WTC11 (cell line): ENCODE data around the gene CRAT. TPM values are rescaled to one million over a fixed set of nuclear protein-coding genes. Genes with fewer than 3 reads are reported as not detected.

Experiments used
- ATAC-seq: fragments of 200-7000 bp; cut with Tn5 transposase; 2 replicates; pipeline ENCODE4 v1.10.0; 2021; ENCODE audit warnings: mild to moderate bottlenecking, moderate library complexity
- CTCF ChIA-PET: fragments of 300-600 bp; sonication (Branson Sonifier 250); formaldehyde crosslinking; loops from one replicate; lab custom pipeline; 2021; ENCODE audit warnings: antibody characterized with exemption; lab: Charles Lee
- POLR2A ChIA-PET: fragments of 350-600 bp; sonication (Branson Sonifier 250); formaldehyde crosslinking; loops from one replicate; lab custom pipeline; 2021; ENCODE audit warnings: antibody characterized with exemption; lab: Charles Lee
- DNase-seq: peaks from one replicate; pipeline ENCODE4 v3.0.0; 2021; ENCODE audit warnings: low spot score
- H3K27ac Mint-ChIP-seq: 2 replicates; pipeline ENCODE4 v1.8.0; 2021; ENCODE audit warnings: mixed read lengths
- H3K27me3 Mint-ChIP-seq: 2 replicates; pipeline ENCODE4 v1.8.0; 2021; ENCODE audit warnings: low read depth, mild to moderate bottlenecking, moderate library complexity, mixed read lengths
- H3K36me3 Mint-ChIP-seq: 2 replicates; pipeline ENCODE4 v1.8.0; 2021; ENCODE audit warnings: mixed read lengths
- H3K4me1 Mint-ChIP-seq: 2 replicates; pipeline ENCODE4 v1.8.0; 2022; ENCODE audit warnings: mixed read lengths
- H3K4me3 Mint-ChIP-seq: 2 replicates; pipeline ENCODE4 v1.8.0; 2021; ENCODE audit warnings: mild to moderate bottlenecking, moderate library complexity, mixed read lengths
- H3K9me3 Mint-ChIP-seq: 2 replicates; pipeline ENCODE4 v1.8.0; 2021; ENCODE audit warnings: mixed read lengths
- ATF1 ChIP-seq: sonication (generic); formaldehyde crosslinking; IDR thresholded peaks from 2 replicates; pipeline ENCODE4 v1.8.1; 2023; ENCODE audit warnings: mild to moderate bottlenecking, moderate library complexity, missing genetic modification reagents
- CBFB ChIP-seq: sonication (generic); formaldehyde crosslinking; IDR thresholded peaks from 2 replicates; pipeline ENCODE4 v1.8.1; 2022; ENCODE audit warnings: mild to moderate bottlenecking, low read depth, missing genetic modification reagents
- CREB1 ChIP-seq: sonication (generic); formaldehyde crosslinking; IDR thresholded peaks from 2 replicates; pipeline ENCODE4 v1.8.0; 2023; ENCODE audit warnings: mild to moderate bottlenecking, missing genetic modification reagents
- CREM ChIP-seq: sonication (generic); formaldehyde crosslinking; IDR thresholded peaks from 2 replicates; pipeline ENCODE4 v1.8.1; 2022; ENCODE audit warnings: mild to moderate bottlenecking, missing genetic modification reagents, moderate library complexity
- EMX1 ChIP-seq: fragments of 250-450 bp; sonication (Bioruptor Pico); IDR thresholded peaks from 2 replicates; pipeline ENCODE4 v1.8.0; 2021; ENCODE audit warnings: mild to moderate bottlenecking
- FOXJ3 ChIP-seq: sonication (generic); formaldehyde crosslinking; IDR thresholded peaks from 2 replicates; pipeline ENCODE4 v1.9.0; 2021; ENCODE audit warnings: missing genetic modification reagents, mild to moderate bottlenecking, borderline replicate concordance
- FOXK1 ChIP-seq: sonication (generic); formaldehyde crosslinking; IDR thresholded peaks from 2 replicates; pipeline ENCODE4 v1.8.0; 2022; ENCODE audit warnings: mild to moderate bottlenecking, moderate library complexity, missing genetic modification reagents
- GTF2I ChIP-seq: fragments of 250-450 bp; sonication (Bioruptor Pico); conservative IDR thresholded peaks from 2 replicates; pipeline ENCODE4 v1.4.0; 2021; ENCODE audit warnings: mild to moderate bottlenecking
- MXD4 ChIP-seq: fragments of 250-450 bp; sonication (Bioruptor Pico); IDR thresholded peaks from 2 replicates; pipeline ENCODE4 v1.8.0; 2021; ENCODE audit warnings: mild to moderate bottlenecking, moderate library complexity, borderline replicate concordance
- NFE2L1 ChIP-seq: sonication (generic); formaldehyde crosslinking; IDR thresholded peaks from 2 replicates; pipeline ENCODE4 v1.8.1; 2023; ENCODE audit warnings: missing genetic modification reagents
- NR3C1 ChIP-seq: sonication (generic); formaldehyde crosslinking; conservative IDR thresholded peaks from 2 replicates; pipeline ENCODE4 v1.8.1; 2023; ENCODE audit warnings: low read depth, mild to moderate bottlenecking, missing genetic modification reagents
- RELA ChIP-seq: sonication (generic); formaldehyde crosslinking; IDR thresholded peaks from 2 replicates; pipeline ENCODE4 v1.8.1; 2022; ENCODE audit warnings: missing genetic modification reagents, mild to moderate bottlenecking, borderline replicate concordance
- SMAD4 ChIP-seq: sonication (generic); formaldehyde crosslinking; IDR thresholded peaks from 2 replicates; pipeline ENCODE4 v1.8.0; 2022; ENCODE audit warnings: mild to moderate bottlenecking, missing genetic modification reagents
- TEAD4 ChIP-seq: sonication (generic); formaldehyde crosslinking; IDR thresholded peaks from 2 replicates; pipeline ENCODE4 v1.8.0; 2022; ENCODE audit warnings: mild to moderate bottlenecking, missing genetic modification reagents
- ZBTB21 ChIP-seq: sonication (generic); formaldehyde crosslinking; IDR thresholded peaks from 2 replicates; pipeline ENCODE4 v1.8.1; 2023; ENCODE audit warnings: mild to moderate bottlenecking, missing genetic modification reagents, borderline replicate concordance
- ZNF396 ChIP-seq: fragments of 250-450 bp; sonication (Bioruptor Pico); IDR thresholded peaks from 2 replicates; pipeline ENCODE4 v1.8.0; 2021; ENCODE audit warnings: mild to moderate bottlenecking, moderate library complexity, borderline replicate concordance
- ZNF416 ChIP-seq: fragments of 250-450 bp; sonication (Bioruptor Pico); IDR thresholded peaks from 2 replicates; pipeline ENCODE4 v1.9.0; 2021; ENCODE audit warnings: mild to moderate bottlenecking, inconsistent platforms
- total RNA-seq: library from RNA; stranded (reverse); gene quantifications from 3 replicates; pipeline ENCODE4 v1.2.3, GENCODE V29; 2021
- TF ChIP-seq, protein P1 (sequence below): sonication (generic); formaldehyde crosslinking; IDR thresholded peaks from 2 replicates; pipeline ENCODE4 v1.8.0; 2023; ENCODE audit warnings: mild to moderate bottlenecking, missing genetic modification reagents
- TF ChIP-seq, protein P2 (sequence below): fragments of 200-600 bp; IDR thresholded peaks from 2 replicates; pipeline ENCODE4 v1.8.0; 2022; ENCODE audit warnings: antibody characterized with exemption
- TF ChIP-seq, protein P3 (sequence below): sonication (generic); formaldehyde crosslinking; IDR thresholded peaks from 2 replicates; pipeline ENCODE4 v1.8.0; 2023; ENCODE audit warnings: missing genetic modification reagents, mild to moderate bottlenecking, borderline replicate concordance

The CRAT gene
- total RNA-seq, 1 experiment from 2014 or later, result 17.2 TPM

DNA sequence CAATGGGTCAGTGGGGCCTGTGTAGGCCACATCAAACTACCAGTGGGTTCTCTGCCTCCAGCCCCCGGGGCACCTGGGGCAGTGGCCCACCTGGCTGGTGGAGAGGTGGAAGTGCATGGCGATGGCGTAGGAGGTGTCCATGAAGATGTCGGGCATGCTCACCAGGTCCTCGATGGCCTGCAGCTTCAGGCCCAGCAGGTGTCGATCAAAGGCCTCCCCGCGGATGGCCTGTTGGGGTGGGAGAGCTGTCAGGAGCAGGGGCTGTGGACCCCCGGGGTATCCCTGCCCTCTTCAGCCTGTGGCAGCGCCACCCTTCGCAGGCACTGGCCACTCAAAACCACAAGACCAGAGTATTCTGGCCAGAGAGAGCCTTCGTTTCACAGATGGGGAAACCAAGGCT, 14.7 kb downstream of the CRAT start:
- Mint-ChIP-seq H3K9me3 (no peaks in the 10 kb centered on the region), H3K36me3 (no peaks in the 10 kb centered on the region), H3K4me3 (no peak overlapping the region), H3K4me1 (peaks cover 3% of the 10 kb centered on the region; the same call in 1 of the 2 replicates), H3K27me3 (peaks cover 6% of the 10 kb centered on the region), H3K27ac (no peak overlapping the region)
- POLR2A ChIA-PET, result no interaction called here
- DNase-seq, result no peak
- CTCF ChIA-PET, result interaction anchor here (1.3 kb wide), 1 partner anchor 46 kb away, joined by 4 read pairs; no protein-coding TSS in a partner anchor
- no peak for TF ChIP-seq TEAD4 (CRISPR knock-in tag)
- TF ChIP-seq ZNF416 (CRISPR knock-in tag), result no peak
- TF ChIP-seq CREM (CRISPR knock-in tag), result no peak
- TF ChIP-seq ZNF396 (CRISPR knock-in tag), result no peak
- no peak for TF ChIP-seq MXD4 (CRISPR knock-in tag)
- no peak for TF ChIP-seq RELA (CRISPR knock-in tag)
- no peak for TF ChIP-seq GTF2I (CRISPR knock-in tag)
- TF ChIP-seq CBFB, result no peak
- no peak for TF ChIP-seq EMX1 (CRISPR knock-in tag)
- TF ChIP-seq NR3C1 (CRISPR knock-in tag), result no peak
- TF ChIP-seq ATF1, result no peak
- TF ChIP-seq, protein P1, sequence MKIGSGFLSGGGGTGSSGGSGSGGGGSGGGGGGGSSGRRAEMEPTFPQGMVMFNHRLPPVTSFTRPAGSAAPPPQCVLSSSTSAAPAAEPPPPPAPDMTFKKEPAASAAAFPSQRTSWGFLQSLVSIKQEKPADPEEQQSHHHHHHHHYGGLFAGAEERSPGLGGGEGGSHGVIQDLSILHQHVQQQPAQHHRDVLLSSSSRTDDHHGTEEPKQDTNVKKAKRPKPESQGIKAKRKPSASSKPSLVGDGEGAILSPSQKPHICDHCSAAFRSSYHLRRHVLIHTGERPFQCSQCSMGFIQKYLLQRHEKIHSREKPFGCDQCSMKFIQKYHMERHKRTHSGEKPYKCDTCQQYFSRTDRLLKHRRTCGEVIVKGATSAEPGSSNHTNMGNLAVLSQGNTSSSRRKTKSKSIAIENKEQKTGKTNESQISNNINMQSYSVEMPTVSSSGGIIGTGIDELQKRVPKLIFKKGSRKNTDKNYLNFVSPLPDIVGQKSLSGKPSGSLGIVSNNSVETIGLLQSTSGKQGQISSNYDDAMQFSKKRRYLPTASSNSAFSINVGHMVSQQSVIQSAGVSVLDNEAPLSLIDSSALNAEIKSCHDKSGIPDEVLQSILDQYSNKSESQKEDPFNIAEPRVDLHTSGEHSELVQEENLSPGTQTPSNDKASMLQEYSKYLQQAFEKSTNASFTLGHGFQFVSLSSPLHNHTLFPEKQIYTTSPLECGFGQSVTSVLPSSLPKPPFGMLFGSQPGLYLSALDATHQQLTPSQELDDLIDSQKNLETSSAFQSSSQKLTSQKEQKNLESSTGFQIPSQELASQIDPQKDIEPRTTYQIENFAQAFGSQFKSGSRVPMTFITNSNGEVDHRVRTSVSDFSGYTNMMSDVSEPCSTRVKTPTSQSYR, result no peak
- TF ChIP-seq FOXK1, result no peak
- TF ChIP-seq, protein P2, sequence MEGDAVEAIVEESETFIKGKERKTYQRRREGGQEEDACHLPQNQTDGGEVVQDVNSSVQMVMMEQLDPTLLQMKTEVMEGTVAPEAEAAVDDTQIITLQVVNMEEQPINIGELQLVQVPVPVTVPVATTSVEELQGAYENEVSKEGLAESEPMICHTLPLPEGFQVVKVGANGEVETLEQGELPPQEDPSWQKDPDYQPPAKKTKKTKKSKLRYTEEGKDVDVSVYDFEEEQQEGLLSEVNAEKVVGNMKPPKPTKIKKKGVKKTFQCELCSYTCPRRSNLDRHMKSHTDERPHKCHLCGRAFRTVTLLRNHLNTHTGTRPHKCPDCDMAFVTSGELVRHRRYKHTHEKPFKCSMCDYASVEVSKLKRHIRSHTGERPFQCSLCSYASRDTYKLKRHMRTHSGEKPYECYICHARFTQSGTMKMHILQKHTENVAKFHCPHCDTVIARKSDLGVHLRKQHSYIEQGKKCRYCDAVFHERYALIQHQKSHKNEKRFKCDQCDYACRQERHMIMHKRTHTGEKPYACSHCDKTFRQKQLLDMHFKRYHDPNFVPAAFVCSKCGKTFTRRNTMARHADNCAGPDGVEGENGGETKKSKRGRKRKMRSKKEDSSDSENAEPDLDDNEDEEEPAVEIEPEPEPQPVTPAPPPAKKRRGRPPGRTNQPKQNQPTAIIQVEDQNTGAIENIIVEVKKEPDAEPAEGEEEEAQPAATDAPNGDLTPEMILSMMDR, result no peak
- TF ChIP-seq NFE2L1 (CRISPR knock-in tag), result no peak
- TF ChIP-seq FOXJ3, result no peak
- no peak for TF ChIP-seq ZBTB21 (CRISPR knock-in tag)
- no peak for ATAC-seq

DNA sequence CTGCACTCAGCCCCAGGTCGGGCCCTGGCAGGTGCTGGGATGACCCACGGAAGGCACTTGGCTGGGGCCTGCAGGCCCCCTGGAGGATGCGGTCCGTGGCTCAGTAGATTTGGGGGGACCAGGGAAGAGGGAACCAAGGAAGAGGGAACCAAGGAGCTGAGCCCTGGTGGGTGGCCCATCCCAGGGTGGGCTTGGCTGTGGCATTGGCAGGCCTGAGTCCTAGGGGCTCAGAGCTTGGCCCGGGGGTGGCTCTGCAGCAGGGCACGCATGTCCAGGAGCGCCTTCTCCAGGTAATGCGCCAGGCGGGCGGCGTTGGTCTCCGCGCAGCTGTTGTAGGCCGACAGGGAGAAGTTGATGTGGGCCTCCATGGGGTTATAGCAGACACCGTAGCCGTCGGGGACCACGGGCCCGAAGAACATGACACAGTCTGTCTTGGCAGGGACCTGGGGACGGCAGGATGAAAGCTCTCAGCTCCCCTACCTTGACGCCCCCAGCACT, 15.4 kb downstream of the CRAT start:
- no peak overlapping the region for H3K27ac Mint-ChIP-seq
- H3K27me3 Mint-ChIP-seq, result no peaks in the 10 kb centered on the region
- CTCF ChIA-PET, result interaction anchor here (0.8 to 1.3 kb wide), 2 partner anchors 8 to 47 kb away, joined by 4 read pairs; no protein-coding TSS in a partner anchor

More for the DNA sequence above, 15.4 kb downstream of the CRAT start:
- DNase-seq (no peak), ATAC-seq (no peak)
- Mint-ChIP-seq H3K4me3 (no peak overlapping the region), H3K9me3 (no peaks in the 10 kb centered on the region), H3K36me3 (peaks cover under 1% of the 10 kb centered on the region; the same call in 1 of the 2 replicates), H3K4me1 (no peaks in the 10 kb centered on the region)
- POLR2A ChIA-PET, result no interaction called here
- TF ChIP-seq, protein P3, sequence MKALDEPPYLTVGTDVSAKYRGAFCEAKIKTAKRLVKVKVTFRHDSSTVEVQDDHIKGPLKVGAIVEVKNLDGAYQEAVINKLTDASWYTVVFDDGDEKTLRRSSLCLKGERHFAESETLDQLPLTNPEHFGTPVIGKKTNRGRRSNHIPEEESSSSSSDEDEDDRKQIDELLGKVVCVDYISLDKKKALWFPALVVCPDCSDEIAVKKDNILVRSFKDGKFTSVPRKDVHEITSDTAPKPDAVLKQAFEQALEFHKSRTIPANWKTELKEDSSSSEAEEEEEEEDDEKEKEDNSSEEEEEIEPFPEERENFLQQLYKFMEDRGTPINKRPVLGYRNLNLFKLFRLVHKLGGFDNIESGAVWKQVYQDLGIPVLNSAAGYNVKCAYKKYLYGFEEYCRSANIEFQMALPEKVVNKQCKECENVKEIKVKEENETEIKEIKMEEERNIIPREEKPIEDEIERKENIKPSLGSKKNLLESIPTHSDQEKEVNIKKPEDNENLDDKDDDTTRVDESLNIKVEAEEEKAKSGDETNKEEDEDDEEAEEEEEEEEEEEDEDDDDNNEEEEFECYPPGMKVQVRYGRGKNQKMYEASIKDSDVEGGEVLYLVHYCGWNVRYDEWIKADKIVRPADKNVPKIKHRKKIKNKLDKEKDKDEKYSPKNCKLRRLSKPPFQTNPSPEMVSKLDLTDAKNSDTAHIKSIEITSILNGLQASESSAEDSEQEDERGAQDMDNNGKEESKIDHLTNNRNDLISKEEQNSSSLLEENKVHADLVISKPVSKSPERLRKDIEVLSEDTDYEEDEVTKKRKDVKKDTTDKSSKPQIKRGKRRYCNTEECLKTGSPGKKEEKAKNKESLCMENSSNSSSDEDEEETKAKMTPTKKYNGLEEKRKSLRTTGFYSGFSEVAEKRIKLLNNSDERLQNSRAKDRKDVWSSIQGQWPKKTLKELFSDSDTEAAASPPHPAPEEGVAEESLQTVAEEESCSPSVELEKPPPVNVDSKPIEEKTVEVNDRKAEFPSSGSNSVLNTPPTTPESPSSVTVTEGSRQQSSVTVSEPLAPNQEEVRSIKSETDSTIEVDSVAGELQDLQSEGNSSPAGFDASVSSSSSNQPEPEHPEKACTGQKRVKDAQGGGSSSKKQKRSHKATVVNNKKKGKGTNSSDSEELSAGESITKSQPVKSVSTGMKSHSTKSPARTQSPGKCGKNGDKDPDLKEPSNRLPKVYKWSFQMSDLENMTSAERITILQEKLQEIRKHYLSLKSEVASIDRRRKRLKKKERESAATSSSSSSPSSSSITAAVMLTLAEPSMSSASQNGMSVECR (CRISPR knock-in tag), result no peak
- TF ChIP-seq CREB1 (CRISPR knock-in tag) (no peak), SMAD4 (CRISPR knock-in tag) (no peak), ZBTB21 (CRISPR knock-in tag) (no peak)
